ENCODE data around the gene SPATA33.
A peak's percentile ranks its signal among the peaks of the same experiment; 100 is the strongest.
"Not testable (repeated sequence)": the region's sequence is repeated elsewhere in the genome, so short reads cannot be mapped to it uniquely, and the experiment has no call there.

Gene SPATA33

GRCh38 chr16:89660146-89660545, 2.5 kb downstream of the SPATA33 start:
- peaks cover 4 to 19% of the 10 kb centered on the region in 2 donors for H3K36me3 ChIP-seq (ENCODE audit: control insufficient read depth in 1 of 2, insufficient read depth in 2 of 2, low read length in 2 of 2)
- peaks cover 19 to 22% of the 10 kb centered on the region in 2 donors for H3K4me1 ChIP-seq (ENCODE audit: control insufficient read depth in 1 of 2, insufficient read depth in 2 of 2, low read length in 2 of 2)
- no peaks in the 10 kb centered on the region for H3K9me3 ChIP-seq (ENCODE audit: control insufficient read depth in 1 of 2, low read length in 2 of 2)
- no peaks in the 10 kb centered on the region for H3K27me3 ChIP-seq (ENCODE audit: control insufficient read depth in 1 of 2, insufficient read depth in 2 of 2, low read length in 2 of 2)
- no peak overlapping the region for H3K9ac ChIP-seq (ENCODE audit: low read depth in 1 of 2, low read length in 2 of 2)
- no peak overlapping the region for H3K27ac ChIP-seq (ENCODE audit: low read depth, low read length)
- no peak overlapping the region for H3K4me3 ChIP-seq (ENCODE audit: low read depth in 1 of 2, low read length in 2 of 2)

- Histone ChIP-seq H3K36me3 (ENCODE audit: control insufficient read depth in 1 of 2, insufficient read depth in 2 of 2, low read length in 2 of 2) (peaks cover 4 to 19% of the 10 kb centered on the region in 2 donors), H3K4me3 (ENCODE audit: low read depth in 1 of 2, low read length in 2 of 2) (no peak overlapping the region), H3K4me1 (ENCODE audit: control insufficient read depth in 1 of 2, insufficient read depth in 2 of 2, low read length in 2 of 2) (peaks cover 17 to 18% of the 10 kb centered on the region in 2 donors), H3K9ac (ENCODE audit: low read depth in 1 of 2, low read length in 2 of 2) (no peak overlapping the region), H3K27me3 (ENCODE audit: control insufficient read depth in 1 of 2, insufficient read depth in 2 of 2, low read length in 2 of 2) (no peaks in the 10 kb centered on the region), H3K9me3 (ENCODE audit: control insufficient read depth in 1 of 2, low read length in 2 of 2) (no peaks in the 10 kb centered on the region), H3K27ac (ENCODE audit: low read depth, low read length) (no peak overlapping the region)
Observed at GRCh38 chr16:89661215-89661614, 3.6 kb downstream of the SPATA33 start.

GRCh38 chr16:89664238-89664637, 6.6 kb downstream of the SPATA33 start:
- H3K9me3 ChIP-seq (ENCODE audit: control insufficient read depth in 1 of 2, low read length in 2 of 2); H3K27ac ChIP-seq (ENCODE audit: low read depth, low read length); H3K4me3 ChIP-seq (ENCODE audit: low read depth in 1 of 2, low read length in 2 of 2); H3K27me3 ChIP-seq (ENCODE audit: control insufficient read depth in 1 of 2, insufficient read depth in 2 of 2, low read length in 2 of 2); H3K9ac ChIP-seq (ENCODE audit: low read depth in 1 of 2, low read length in 2 of 2): not testable (repeated sequence)
- Histone ChIP-seq H3K4me1 (ENCODE audit: control insufficient read depth in 1 of 2, insufficient read depth in 2 of 2, low read length in 2 of 2) (peaks cover 7 to 11% of the 10 kb centered on the region in 2 donors), H3K36me3 (ENCODE audit: control insufficient read depth in 1 of 2, insufficient read depth in 2 of 2, low read length in 2 of 2) (peaks cover 4 to 19% of the 10 kb centered on the region in 2 donors)

GRCh38 chr16:89667000-89667399, 9.4 kb downstream of the SPATA33 start:
- not testable (repeated sequence) for H3K9ac ChIP-seq (ENCODE audit: low read depth in 1 of 2, low read length in 2 of 2); H3K27ac ChIP-seq (ENCODE audit: low read depth, low read length); H3K27me3 ChIP-seq (ENCODE audit: control insufficient read depth in 1 of 2, insufficient read depth in 2 of 2, low read length in 2 of 2); H3K4me3 ChIP-seq (ENCODE audit: low read depth in 1 of 2, low read length in 2 of 2); H3K9me3 ChIP-seq (ENCODE audit: control insufficient read depth in 1 of 2, low read length in 2 of 2); H3K36me3 ChIP-seq (ENCODE audit: control insufficient read depth in 1 of 2, insufficient read depth in 2 of 2, low read length in 2 of 2)
- peaks cover 16 to 21% of the 10 kb centered on the region in 2 donors for H3K4me1 ChIP-seq (ENCODE audit: control insufficient read depth in 1 of 2, insufficient read depth in 2 of 2, low read length in 2 of 2)

DNA sequence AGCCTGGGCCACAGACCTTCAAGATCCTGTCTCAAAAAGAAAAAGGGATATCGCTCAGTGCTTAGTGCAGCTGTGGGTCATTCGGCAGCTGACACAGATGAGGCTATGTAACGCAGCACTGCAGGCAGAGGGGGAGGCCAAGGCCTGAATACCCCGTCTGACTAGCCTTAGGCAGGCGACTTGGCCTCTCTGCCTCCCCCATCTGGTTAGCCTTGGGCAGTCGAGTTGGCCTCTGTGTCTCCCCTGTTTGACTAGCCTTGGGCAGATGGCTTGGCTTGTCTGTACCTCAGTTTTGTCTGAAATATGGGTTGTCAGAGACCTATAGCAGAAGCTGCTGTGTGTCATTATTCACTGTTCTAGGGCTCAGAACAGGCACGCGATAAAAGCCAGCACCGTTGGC, 10.0 kb downstream of the SPATA33 start:
- Histone ChIP-seq H3K4me1 (ENCODE audit: control insufficient read depth in 1 of 2, insufficient read depth in 2 of 2, low read length in 2 of 2) (peaks cover 16 to 21% of the 10 kb centered on the region in 2 donors), H3K4me3 (ENCODE audit: low read depth in 1 of 2, low read length in 2 of 2) (no peak overlapping the region), H3K27ac (ENCODE audit: low read depth, low read length) (no peak overlapping the region), H3K27me3 (ENCODE audit: control insufficient read depth in 1 of 2, insufficient read depth in 2 of 2, low read length in 2 of 2) (no peaks in the 10 kb centered on the region), H3K36me3 (ENCODE audit: control insufficient read depth in 1 of 2, insufficient read depth in 2 of 2, low read length in 2 of 2) (peaks cover 0 to 7% of the 10 kb centered on the region in 2 donors), H3K9me3 (ENCODE audit: control insufficient read depth in 1 of 2, low read length in 2 of 2) (no peaks in the 10 kb centered on the region), H3K9ac (ENCODE audit: low read depth in 1 of 2, low read length in 2 of 2) (no peak overlapping the region)

DNA sequence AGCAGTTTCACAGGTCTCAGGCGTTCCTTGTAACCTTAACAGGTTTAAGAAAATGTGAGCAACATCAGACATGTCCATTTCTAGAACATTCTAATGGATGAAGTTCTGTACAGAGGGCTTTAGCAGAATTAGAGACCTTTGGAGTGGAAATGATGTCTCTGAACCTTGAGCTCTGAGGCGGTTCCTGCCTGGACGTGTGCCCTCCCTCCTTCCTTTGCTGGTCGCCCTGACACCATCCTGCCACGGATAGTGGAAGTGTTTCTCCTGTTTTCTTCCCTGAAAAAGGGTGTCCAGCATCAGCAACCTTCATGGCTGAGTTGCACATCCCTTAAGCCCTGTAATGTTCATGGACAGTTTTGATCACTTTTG, 11.1 kb downstream of the SPATA33 start:
- H3K4me1 ChIP-seq (ENCODE audit: control insufficient read depth in 1 of 2, insufficient read depth in 2 of 2, low read length in 2 of 2): peaks cover 16 to 21% of the 10 kb centered on the region in 2 donors
- H3K27me3 ChIP-seq (ENCODE audit: control insufficient read depth in 1 of 2, insufficient read depth in 2 of 2, low read length in 2 of 2): no peaks in the 10 kb centered on the region
- H3K27ac ChIP-seq (ENCODE audit: low read depth, low read length): peak overlapping the region; percentile 74
- no peaks in the 10 kb centered on the region for H3K9me3 ChIP-seq (ENCODE audit: control insufficient read depth in 1 of 2, low read length in 2 of 2)
- H3K36me3 ChIP-seq (ENCODE audit: control insufficient read depth in 1 of 2, insufficient read depth in 2 of 2, low read length in 2 of 2): peaks cover 0 to 7% of the 10 kb centered on the region in 2 donors
- peak overlapping the region; percentile 46 to 55 for H3K4me3 ChIP-seq (ENCODE audit: low read depth in 1 of 2, low read length in 2 of 2)
- H3K9ac ChIP-seq (ENCODE audit: low read depth in 1 of 2, low read length in 2 of 2): peak overlapping the region in 1 of 2 donors; percentile 43

GRCh38 chr16:89669755-89670154, 12.1 kb downstream of the SPATA33 start:
- H3K36me3 ChIP-seq (ENCODE audit: control insufficient read depth in 1 of 2, insufficient read depth in 2 of 2, low read length in 2 of 2): peaks cover 0 to under 1% of the 10 kb centered on the region in 2 donors

GRCh38 chr16:89670496-89671431, 13.1 kb downstream of the SPATA33 start:
- Histone ChIP-seq H3K9me3 (ENCODE audit: control insufficient read depth in 1 of 2, low read length in 2 of 2) (no peaks in the 10 kb centered on the region), H3K27me3 (ENCODE audit: control insufficient read depth in 1 of 2, insufficient read depth in 2 of 2, low read length in 2 of 2) (no peaks in the 10 kb centered on the region), H3K4me3 (ENCODE audit: low read depth in 1 of 2, low read length in 2 of 2) (no peak overlapping the region), H3K4me1 (ENCODE audit: control insufficient read depth in 1 of 2, insufficient read depth in 2 of 2, low read length in 2 of 2) (peaks cover 16 to 21% of the 10 kb centered on the region in 2 donors), H3K36me3 (ENCODE audit: control insufficient read depth in 1 of 2, insufficient read depth in 2 of 2, low read length in 2 of 2) (no peaks in the 10 kb centered on the region), H3K9ac (ENCODE audit: low read depth in 1 of 2, low read length in 2 of 2) (no peak overlapping the region), H3K27ac (ENCODE audit: low read depth, low read length) (no peak overlapping the region)

More at GRCh38 chr16:89669755-89670154, 12.1 kb downstream of the SPATA33 start:
- Histone ChIP-seq H3K9ac (ENCODE audit: low read depth in 1 of 2, low read length in 2 of 2) (no peak overlapping the region), H3K4me3 (ENCODE audit: low read depth in 1 of 2, low read length in 2 of 2) (no peak overlapping the region), H3K27me3 (ENCODE audit: control insufficient read depth in 1 of 2, insufficient read depth in 2 of 2, low read length in 2 of 2) (no peaks in the 10 kb centered on the region), H3K4me1 (ENCODE audit: control insufficient read depth in 1 of 2, insufficient read depth in 2 of 2, low read length in 2 of 2) (peaks cover 16 to 21% of the 10 kb centered on the region in 2 donors), H3K27ac (ENCODE audit: low read depth, low read length) (no peak overlapping the region), H3K9me3 (ENCODE audit: control insufficient read depth in 1 of 2, low read length in 2 of 2) (no peaks in the 10 kb centered on the region)

DNA sequence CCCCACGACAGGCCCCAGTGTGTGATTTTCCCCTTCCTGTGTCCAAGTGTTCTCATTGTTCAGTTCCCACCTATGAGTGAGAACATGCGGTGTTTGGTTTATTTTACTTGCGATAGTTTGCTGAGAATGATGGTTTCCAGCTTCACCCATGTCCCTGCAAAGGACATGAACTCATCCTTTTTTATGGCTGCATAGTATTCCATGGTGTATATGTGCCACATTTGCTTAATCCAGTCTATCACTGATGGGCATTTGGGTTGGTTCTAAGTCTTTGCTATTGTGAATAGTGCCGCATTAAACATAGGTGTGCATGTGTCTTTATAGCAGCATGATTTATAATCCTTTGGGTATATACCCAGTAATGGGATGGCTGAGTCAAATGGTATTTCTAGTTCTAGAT, 13.9 kb downstream of the SPATA33 start:
- H3K4me3 ChIP-seq (ENCODE audit: low read depth in 1 of 2, low read length in 2 of 2); H3K9me3 ChIP-seq (ENCODE audit: control insufficient read depth in 1 of 2, low read length in 2 of 2); H3K36me3 ChIP-seq (ENCODE audit: control insufficient read depth in 1 of 2, insufficient read depth in 2 of 2, low read length in 2 of 2): not testable (repeated sequence)

GRCh38 chr16:89672177-89672941, 14.7 kb downstream of the SPATA33 start:
- Histone ChIP-seq H3K4me1 (ENCODE audit: control insufficient read depth in 1 of 2, insufficient read depth in 2 of 2, low read length in 2 of 2) (peaks cover 16 to 21% of the 10 kb centered on the region in 2 donors), H3K36me3 (ENCODE audit: control insufficient read depth in 1 of 2, insufficient read depth in 2 of 2, low read length in 2 of 2) (no peaks in the 10 kb centered on the region), H3K4me3 (ENCODE audit: low read depth in 1 of 2, low read length in 2 of 2) (no peak overlapping the region), H3K27me3 (ENCODE audit: control insufficient read depth in 1 of 2, insufficient read depth in 2 of 2, low read length in 2 of 2) (no peaks in the 10 kb centered on the region), H3K9me3 (ENCODE audit: control insufficient read depth in 1 of 2, low read length in 2 of 2) (no peaks in the 10 kb centered on the region), H3K27ac (ENCODE audit: low read depth, low read length) (no peak overlapping the region), H3K9ac (ENCODE audit: low read depth in 1 of 2, low read length in 2 of 2) (no peak overlapping the region)

More for the DNA sequence above, 13.9 kb downstream of the SPATA33 start:
- not testable (repeated sequence) for H3K27ac ChIP-seq (ENCODE audit: low read depth, low read length); H3K9ac ChIP-seq (ENCODE audit: low read depth in 1 of 2, low read length in 2 of 2); H3K27me3 ChIP-seq (ENCODE audit: control insufficient read depth in 1 of 2, insufficient read depth in 2 of 2, low read length in 2 of 2)
- peaks cover 16 to 21% of the 10 kb centered on the region in 2 donors for H3K4me1 ChIP-seq (ENCODE audit: control insufficient read depth in 1 of 2, insufficient read depth in 2 of 2, low read length in 2 of 2)

Data from duodenal mucosa (tissue), 2 donors.